ENCODE measurements around the gene SCYGR8.
"Not testable (repeated sequence)": the region's sequence is repeated elsewhere in the genome, so short reads cannot be mapped to it uniquely, and the experiment has no call there.

Gene SCYGR8

DNA sequence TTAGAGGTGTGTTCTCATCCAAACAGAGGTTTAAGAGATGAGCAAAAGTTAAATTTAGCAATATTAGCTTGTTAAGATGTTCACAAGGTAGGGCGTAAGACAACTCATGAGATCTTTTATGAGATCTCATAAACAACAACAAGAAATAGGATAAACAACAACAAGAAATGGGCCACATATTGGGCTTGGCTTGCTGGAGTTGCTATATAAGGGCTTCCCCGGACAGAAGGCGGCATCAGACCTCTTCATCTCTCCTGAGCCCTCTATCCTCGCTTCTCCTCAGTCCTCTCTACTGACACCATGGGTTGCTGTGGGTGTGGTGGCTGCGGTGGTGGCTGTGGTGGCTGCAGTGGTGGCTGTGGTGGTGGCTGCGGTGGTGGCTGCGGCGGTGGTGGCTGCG is at the start of gene SCYGR8:
SCYGR8 (plus strand) TSS at position 301 of the 400 bp plus-strand sequence; CDS start at position 301, 0 bp downstream.
- DNase-seq = no peak

GRCh38 chr2:227696990-227697679 is 48.6 kb upstream of the SCYGR8 start:
- no peak for DNase-seq

DNA sequence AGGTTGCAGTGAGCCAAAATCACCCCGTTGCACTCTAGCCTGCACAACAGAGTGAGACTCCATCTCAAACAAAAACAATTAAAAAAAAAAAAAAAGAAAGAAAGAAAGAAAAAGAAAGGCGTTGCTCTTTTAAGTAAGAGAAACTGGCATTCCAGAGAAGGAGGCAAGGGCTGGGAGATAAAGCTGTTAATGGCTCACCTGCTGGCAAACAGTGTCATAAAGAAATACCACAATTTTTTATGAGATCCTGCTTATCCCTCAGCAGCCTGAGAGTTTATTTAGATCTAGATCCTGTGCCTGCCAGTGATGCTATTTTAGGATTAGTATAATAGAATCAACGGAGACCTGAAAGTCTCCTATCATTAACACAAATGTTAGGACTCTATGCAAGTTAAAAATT is 44.1 kb upstream of the SCYGR8 start:
- DNase-seq = no peak

DNA sequence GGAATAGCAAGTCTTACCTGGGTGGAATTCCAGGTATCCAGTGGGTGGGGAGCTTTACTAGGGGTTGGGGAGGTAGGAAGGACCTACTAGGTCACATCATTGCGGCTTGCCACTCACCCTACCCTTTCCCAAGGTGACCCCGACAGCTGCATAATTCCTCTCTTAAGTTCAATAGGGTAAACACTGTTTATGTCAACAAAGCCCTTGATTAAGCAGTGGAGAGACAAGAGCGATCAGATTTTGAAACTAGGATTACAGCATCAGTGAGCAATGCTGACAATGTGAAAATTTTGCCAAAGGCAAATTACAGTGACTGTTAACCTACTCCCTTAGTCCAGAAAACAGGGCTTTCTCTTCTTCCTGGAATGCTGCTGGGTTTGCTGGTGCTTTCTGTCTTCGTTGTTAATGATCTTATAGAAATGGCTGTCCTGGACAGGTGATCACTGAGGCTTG is 42.4 kb upstream of the SCYGR8 start:
- DNase-seq = no peak

- DNase-seq = no peak
Observed at GRCh38 chr2:227703961-227704360, 41.7 kb upstream of the SCYGR8 start.

GRCh38 chr2:227706859-227707258 is 38.8 kb upstream of the SCYGR8 start:
- no peak for DNase-seq

GRCh38 chr2:227707390-227707789 is 38.3 kb upstream of the SCYGR8 start:
- DNase-seq = no peak

- no peak for DNase-seq
Observed at GRCh38 chr2:227710986-227711385, 34.7 kb upstream of the SCYGR8 start.

DNA sequence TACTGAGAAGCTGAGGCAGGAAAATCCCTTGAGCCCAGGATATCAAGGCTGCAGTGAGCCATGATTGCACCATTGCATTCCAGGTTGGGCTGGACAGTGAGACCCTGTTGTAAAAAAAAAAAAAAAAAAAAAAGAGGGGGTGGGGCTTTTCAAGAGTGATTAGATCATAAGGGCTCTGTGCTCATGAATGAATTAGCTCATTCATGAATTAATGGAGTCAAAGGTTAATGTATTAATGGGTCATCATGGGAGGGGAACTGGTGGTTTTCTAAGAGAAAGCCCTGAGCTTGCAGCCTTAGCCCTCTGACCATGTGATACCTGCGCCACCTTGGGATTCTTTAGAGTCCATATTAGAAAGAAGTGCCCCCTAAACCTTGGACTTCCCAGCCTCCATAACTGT is 32.4 kb upstream of the SCYGR8 start:
- DNase-seq = no peak

DNA sequence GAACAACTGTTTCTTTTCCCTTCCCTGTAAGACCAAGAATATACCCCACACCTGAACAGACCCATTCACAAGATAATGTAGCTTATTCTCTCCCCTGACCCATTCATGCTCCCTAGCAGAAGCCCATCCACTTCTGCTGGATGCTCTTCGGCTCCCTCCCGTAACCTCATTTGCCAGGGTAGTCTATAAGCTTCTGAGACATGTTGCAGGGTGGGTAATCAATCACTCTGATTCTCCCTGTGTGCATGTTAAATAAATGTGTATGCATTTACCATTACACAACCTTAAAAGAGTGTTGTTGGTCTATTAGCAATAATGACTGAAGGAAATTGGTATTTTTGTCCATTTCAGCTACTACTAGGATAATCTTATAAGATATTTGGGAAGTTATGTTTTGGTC is 29.2 kb upstream of the SCYGR8 start:
- DNase-seq = no peak

DNA sequence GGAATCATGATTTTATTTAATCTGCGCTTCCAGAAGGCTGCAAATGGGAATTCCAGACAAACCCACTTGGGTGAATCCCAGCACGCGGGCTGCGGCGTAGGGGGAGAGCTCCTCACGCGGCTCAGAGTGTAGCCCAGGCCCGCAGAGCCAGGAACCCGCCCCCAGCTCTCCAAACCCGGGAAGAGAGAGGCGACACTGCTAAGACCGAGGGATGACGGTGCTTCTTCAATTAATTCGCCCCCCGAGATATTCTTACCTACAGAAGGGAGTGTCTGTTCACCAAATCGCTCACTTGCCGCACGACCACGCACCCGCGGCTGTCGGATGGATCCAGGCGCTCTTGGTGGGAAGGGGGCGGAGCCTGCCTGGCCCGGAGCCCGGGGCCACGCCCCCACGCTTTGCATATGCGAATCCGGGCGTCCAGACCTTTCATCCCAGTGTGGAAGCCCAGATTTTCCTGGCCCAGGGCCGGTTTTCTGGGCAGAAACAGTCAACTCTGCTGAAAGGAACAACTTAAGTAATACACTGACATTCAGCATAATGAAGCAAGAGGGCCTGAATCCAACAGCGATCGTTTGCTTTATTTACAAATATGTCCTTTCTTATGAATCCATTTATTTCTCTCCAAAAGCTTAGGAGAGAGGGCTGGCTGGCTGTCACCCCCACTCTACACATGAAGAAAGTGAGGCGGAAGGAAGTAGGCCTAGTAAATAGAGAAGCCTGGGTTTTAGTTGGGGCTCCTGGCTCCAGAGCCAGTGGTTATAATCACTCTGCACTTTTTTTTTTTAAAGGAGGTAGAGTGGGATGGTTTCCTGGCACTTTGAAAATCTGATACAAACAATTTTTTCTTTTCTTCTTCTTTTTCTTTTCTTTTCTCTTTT is 27.8 kb upstream of the SCYGR8 start, which contains the start of gene SLC19A3:
SLC19A3 (minus strand) TSS at position 342 of the 881 bp plus-strand sequence. CDS start 15,710 bp downstream, outside the sequence.
- DNase-seq = no peak

GRCh38 chr2:227719641-227720040 is 26.1 kb upstream of the SCYGR8 start:
- DNase-seq = no peak

GRCh38 chr2:227720680-227721079 is 25.0 kb upstream of the SCYGR8 start:
- DNase-seq = no peak

- not testable (repeated sequence) for DNase-seq
Observed at GRCh38 chr2:227722821-227723220, 22.9 kb upstream of the SCYGR8 start.

DNA sequence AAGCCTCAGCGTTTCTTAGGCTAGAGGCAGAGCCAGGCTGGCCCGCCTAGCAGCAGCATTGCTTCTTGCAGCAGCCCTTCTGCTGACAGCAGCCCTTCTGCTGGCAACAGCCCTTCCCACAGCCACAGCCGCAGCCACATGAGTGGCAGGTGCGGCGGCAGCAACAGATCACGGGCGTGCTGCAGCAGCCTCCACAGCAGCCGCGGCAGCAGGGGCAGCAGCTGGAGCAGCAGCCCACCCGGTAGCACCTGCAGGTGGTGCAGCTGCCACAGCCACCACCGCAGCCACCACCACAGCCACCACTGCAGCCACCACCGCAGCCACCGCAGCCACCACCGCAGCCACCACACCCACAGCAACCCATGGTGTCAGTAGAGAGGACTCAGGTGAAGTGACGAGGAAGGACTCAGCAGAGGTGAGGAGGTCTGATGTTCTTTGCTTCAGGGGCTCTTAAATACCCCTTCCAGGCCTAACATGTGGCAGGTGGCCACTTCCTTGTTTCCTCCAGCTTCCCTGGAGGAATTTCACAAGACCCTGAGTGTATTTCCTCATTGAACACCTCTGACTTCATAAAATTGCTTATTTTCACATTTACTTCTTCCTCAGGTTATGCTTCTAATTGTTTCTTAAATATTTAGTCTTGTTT is 21.2 kb upstream of the SCYGR8 start, which contains the start of gene SCYGR6:
SCYGR6 (minus strand) TSS at position 364 of the 646 bp plus-strand sequence; CDS start at position 364, 0 bp downstream.
- DNase-seq = no peak

DNA sequence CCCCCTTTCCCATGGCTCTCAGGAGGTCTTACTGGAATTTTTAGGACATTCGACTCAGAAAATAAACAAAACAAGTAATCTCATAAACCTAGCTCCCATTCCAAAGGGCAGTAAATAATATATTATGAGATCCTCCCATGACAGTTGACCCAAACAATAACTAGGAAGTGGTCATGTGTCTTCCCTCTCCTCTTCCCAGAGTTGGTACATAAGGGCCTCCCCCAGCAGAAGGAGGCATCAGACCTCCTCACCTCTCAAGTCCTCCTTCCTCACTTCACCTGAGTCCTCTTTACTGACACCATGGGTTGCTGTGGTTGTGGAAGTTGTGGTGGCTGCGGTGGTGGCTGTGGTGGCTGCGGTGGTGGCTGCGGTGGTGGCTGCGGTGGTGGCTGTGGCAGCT is 17.7 kb upstream of the SCYGR8 start, which contains the start of gene SCYGR7:
SCYGR7 (plus strand) TSS at position 301 of the 400 bp plus-strand sequence; CDS start at position 301, 0 bp downstream.
- DNase-seq = no peak

GRCh38 chr2:227739351-227739750 is 6.3 kb upstream of the SCYGR8 start:
- no peak for DNase-seq

- not testable (repeated sequence) for DNase-seq
Observed at GRCh38 chr2:227740705-227741104, 5.0 kb upstream of the SCYGR8 start.

DNA sequence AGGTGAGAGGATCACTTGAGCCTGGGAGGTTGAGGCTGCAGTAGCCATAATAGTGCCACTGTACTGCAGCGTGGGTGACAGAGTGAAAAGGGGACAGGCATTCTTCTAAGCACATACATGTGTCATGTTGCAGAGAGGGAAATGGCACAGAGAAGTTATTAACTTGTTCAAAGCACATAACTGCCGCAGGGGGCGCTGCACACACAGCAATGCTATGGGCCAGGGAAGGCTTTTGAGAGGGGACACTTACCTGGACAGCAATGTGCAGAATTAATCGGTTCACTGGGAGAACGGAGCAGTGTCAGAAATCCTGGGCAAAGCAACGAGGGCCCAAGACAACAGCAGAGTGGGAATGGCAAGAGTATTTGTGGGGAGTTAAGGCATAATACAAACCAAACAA is 2.4 kb downstream of the SCYGR8 start:
- DNase-seq = no peak

- not testable (repeated sequence) for DNase-seq
Observed at GRCh38 chr2:227756261-227756660, 10.6 kb downstream of the SCYGR8 start.

DNA sequence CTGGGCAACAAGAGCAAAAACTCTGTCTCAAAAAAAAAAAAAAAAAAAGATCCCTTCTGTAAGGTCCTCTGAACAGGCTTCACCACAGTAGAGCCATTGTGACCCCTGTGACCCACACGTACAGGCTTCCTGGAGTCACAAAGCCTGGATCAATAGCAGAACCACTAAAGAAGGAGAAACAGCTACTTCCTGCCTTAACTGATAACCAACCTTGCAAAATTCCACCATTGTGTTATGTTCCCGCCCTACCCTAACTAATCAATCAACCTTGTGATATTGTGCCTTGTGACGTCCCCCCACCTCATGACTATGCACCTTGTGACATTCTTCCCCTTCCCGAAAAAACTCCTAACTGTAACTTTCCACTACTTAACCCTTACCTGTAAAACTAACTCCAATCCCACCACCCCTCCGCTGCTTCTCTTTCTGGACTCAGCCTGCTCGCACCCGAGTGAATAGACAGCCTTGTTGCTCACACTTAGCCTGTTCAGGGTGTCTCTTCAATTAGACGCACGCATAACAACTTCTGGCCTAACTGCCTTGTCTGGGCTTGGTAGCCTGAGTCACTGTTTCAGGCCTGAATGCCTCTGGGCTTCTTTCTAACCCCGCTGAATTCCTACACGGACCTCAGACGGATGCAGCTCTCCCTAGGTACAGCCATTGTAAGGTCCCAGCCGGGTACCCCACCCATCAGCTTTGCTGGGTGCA is 13.9 kb downstream of the SCYGR8 start:
- no peak for DNase-seq

GRCh38 chr2:227761740-227762476 is 16.2 kb downstream of the SCYGR8 start:
- DNase-seq = no peak
